Body of pancreas (tissue), 4 donors: ENCODE data around the gene SLX9.

Source experiments
- POLR2A ChIP-seq, 3 donors: fragments of 450-650 bp; IDR thresholded peaks; one replicate each; pipeline ENCODE4 v1.6.1; 2016; ENCODE audit warnings: antibody characterized with exemption in 3 of 3, mild to moderate bottlenecking in 2 of 3
- TF ChIP-seq, protein P1 (sequence below), 7 experiments: fragments of 450-650 bp in 4 of 7; fragments of 200-600 bp in 3 of 7; sonication (generic) in 3 of 7; IDR thresholded peaks; one replicate each; pipeline ENCODE4 v1.5.1; 2016 to 2019; ENCODE audit warnings: antibody characterized with exemption in 7 of 7

DNA sequence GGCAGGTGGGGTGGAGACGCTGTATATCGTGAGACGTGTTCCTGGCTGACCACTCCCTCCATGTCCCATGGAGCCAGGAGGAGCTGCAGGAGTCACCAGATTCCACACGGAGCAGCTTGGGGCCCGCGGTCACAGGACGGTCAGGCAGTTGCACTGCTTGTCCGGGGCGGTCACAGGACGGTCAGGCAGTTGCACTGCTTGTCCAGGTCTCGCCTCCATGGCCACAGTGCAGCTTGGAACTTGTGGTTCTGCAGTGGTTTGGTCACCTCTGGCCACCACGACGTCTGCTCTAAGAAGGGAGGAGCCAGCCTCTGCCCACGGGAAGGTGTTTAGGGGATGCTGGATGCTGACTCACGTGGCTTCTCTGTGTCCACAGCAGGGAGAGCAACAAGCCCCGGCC is 33.0 kb downstream of the SLX9 start:
- TF ChIP-seq, protein P1, sequence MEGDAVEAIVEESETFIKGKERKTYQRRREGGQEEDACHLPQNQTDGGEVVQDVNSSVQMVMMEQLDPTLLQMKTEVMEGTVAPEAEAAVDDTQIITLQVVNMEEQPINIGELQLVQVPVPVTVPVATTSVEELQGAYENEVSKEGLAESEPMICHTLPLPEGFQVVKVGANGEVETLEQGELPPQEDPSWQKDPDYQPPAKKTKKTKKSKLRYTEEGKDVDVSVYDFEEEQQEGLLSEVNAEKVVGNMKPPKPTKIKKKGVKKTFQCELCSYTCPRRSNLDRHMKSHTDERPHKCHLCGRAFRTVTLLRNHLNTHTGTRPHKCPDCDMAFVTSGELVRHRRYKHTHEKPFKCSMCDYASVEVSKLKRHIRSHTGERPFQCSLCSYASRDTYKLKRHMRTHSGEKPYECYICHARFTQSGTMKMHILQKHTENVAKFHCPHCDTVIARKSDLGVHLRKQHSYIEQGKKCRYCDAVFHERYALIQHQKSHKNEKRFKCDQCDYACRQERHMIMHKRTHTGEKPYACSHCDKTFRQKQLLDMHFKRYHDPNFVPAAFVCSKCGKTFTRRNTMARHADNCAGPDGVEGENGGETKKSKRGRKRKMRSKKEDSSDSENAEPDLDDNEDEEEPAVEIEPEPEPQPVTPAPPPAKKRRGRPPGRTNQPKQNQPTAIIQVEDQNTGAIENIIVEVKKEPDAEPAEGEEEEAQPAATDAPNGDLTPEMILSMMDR (IDR thresholded peaks at IDR 0.05), result no peak
- no peak for TF ChIP-seq POLR2A (IDR thresholded peaks at IDR 0.05)
